GM12875 (cell line): ENCODE measurements around the gene JARID2.

Experiments
- H3K4me3 ChIP-seq: one replicate; pipeline ENCODE4 v1.5.1; 2011; ENCODE audit warnings: low read depth, low read length, control low read depth
- CTCF ChIP-seq: IDR thresholded peaks from 2 replicates; pipeline ENCODE4 v1.5.1; 2011; ENCODE audit warnings: low read depth, mild to moderate bottlenecking, control low read depth, inconsistent platforms, low read length, moderate library complexity, borderline replicate concordance; ENCODE audit not compliant: insufficient read depth

JARID2 gene

GRCh38 chr6:15384901-15385300, 139.0 kb downstream of the JARID2 start:
- H3K4me3 ChIP-seq, result no peak overlapping the region
- TF ChIP-seq CTCF, result no peak

DNA sequence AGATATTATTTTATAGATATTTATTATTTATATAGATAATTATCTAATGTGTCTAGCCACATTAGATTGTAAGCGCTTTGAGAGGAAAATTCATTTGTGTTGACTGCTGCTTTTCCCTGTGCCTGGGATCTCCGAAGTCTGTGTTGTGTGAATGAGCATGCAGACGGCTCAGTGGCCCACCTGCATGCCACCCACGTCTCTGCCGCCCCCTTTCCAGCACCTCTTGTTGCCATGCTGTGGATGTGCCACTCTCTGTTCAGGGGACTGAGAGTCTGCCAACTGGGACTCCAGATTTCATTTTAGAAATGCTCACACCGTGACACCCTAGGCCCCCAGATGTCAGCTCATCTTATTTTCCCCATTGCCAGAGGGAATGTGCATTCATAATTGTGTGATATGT, 139.7 kb downstream of the JARID2 start:
- no peak for TF ChIP-seq CTCF
- no peak overlapping the region for H3K4me3 ChIP-seq

DNA sequence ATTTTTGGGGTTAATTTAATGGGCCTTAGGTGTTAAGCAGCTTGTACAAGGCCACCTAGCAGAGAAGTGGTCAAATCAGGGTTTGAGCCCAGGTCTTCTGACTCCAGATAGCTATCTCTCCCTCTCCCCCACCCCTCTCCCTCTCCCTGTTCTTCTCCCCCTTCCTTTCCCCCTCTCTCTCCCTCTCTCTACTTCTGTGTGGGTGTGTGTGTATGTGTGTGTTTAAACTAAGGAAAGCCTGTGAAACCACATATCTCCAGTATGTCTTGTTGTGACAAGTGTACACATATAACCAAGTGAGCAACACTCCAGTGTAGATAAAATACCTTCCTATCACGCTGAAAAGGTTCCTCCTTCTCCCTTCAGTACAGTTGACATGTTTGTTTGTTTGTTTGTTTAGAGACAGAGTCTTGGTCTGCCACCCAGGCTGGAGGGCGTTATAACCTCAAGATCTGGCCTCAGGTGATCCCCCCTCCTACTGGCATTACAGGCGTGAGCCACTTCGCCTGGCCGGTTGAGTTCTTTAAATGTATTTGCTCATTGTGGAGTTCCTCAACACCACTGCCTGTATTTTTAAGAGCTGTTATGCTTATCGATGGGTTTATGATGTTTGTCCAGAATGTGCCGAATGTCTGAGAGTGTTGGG, 140.4 kb downstream of the JARID2 start:
- no peak overlapping the region for H3K4me3 ChIP-seq
- no peak for TF ChIP-seq CTCF

DNA sequence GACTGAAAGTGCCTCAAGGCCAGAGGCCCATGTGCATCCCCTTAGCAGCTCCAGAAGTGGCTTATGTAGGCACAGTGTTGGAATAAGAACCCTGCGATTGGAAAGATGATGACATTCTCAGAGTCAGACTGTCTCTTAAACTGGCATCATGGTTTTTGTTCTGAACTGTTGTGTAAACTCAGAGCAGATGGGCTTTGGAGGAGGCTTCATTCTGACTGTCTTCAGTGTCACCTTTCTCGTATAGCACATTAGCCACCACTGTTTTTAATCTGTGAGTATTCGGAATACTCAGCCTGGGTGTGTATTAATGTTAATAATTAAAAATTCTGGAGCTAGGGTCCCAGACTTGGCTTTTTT, 140.9 kb downstream of the JARID2 start:
- no peak overlapping the region for H3K4me3 ChIP-seq
- no peak for TF ChIP-seq CTCF

GRCh38 chr6:15387118-15387517, 141.2 kb downstream of the JARID2 start:
- TF ChIP-seq CTCF, result no peak
- H3K4me3 ChIP-seq, result no peak overlapping the region

DNA sequence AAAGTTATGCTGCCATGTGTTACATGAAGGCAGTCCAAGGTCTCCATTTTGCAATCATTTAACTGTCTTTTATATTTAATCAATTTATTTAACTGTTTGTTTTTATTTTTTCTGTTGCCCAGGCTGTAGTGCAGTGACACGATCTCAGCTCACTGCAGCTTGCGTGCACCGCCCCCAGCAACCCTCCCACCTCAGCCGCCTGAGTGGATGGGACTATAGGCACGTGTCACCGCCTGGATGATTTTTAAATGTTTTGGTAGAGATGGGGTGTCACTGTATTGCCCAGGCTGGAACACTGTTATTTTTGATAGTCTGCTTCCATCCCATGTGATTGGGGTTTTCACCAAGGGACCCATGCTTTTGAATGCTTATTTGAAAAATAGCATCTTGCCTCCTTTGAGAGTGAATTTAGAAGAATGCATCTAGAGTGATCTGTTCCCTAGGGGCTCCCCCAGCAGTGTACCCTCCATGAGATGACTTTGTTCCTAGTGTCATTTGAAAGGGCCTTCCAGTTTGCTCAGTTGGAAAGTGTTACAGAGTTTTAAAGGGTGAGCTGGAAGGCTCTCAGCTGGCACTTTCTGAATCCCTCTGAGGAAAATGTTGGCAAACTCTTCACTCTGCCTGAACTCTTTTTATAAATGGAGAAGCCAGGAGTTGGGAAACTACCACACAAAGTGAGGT, 143.4 kb downstream of the JARID2 start:
- no peak overlapping the region for H3K4me3 ChIP-seq
- no peak for TF ChIP-seq CTCF
